OCI-LY1 (cell line): ENCODE measurements around the gene TMEM161B.

Experiments
- H2AFZ ChIP-seq: fragments of 200-600 bp; sonication (generic), shearing (Covaris generic); 2 replicates; pipeline ENCODE4 v1.6.0; 2014; ENCODE audit warnings: antibody characterized with exemption, mild to moderate bottlenecking, low read length
- H3F3A ChIP-seq: fragments of 200-600 bp; sonication (generic), shearing (Covaris generic); 2 replicates; pipeline ENCODE4 v1.6.0; 2014; ENCODE audit warnings: mild to moderate bottlenecking, antibody characterized with exemption, low read length, moderate library complexity; ENCODE audit not compliant: insufficient read depth
- H3K27ac ChIP-seq: fragments of 200-600 bp; sonication (generic); 2 replicates; pipeline ENCODE4 v1.5.1; 2014; ENCODE audit warnings: low read length, mixed run types, mild to moderate bottlenecking, low read depth; ENCODE audit not compliant: poor library complexity, severe bottlenecking
- H3K27me3 ChIP-seq: fragments of 200-600 bp; sonication (generic); 2 replicates; pipeline ENCODE4 v1.6.0; 2014; ENCODE audit warnings: antibody characterized with exemption, mild to moderate bottlenecking, low read length, moderate library complexity; ENCODE audit not compliant: insufficient read depth
- H3K36me3 ChIP-seq: fragments of 200-600 bp; sonication (generic); 2 replicates; pipeline ENCODE4 v1.6.1; 2014; ENCODE audit warnings: mild to moderate bottlenecking, antibody characterized with exemption, low read length, moderate library complexity, mixed read lengths; ENCODE audit not compliant: insufficient read depth
- H3K4me1 ChIP-seq: fragments of 200-600 bp; sonication (generic); 2 replicates; pipeline ENCODE4 v1.5.1; 2014; ENCODE audit warnings: mild to moderate bottlenecking, low read length, moderate library complexity; ENCODE audit not compliant: insufficient read depth, severe bottlenecking
- H3K4me2 ChIP-seq: fragments of 200-600 bp; sonication (generic), shearing (Covaris generic); 2 replicates; pipeline ENCODE4 v1.6.1; 2014; ENCODE audit warnings: low read length
- H3K4me3 ChIP-seq: fragments of 200-600 bp; sonication (generic); 2 replicates; pipeline ENCODE4 v1.5.1; 2014; ENCODE audit warnings: low read length, low read depth, mild to moderate bottlenecking, mixed read lengths; ENCODE audit not compliant: poor library complexity, severe bottlenecking
- H3K79me2 ChIP-seq: fragments of 200-600 bp; shearing (Covaris generic); 2 replicates; pipeline ENCODE4 v1.6.1; 2016; ENCODE audit warnings: mixed run types, low read length, mixed read lengths; ENCODE audit not compliant: insufficient read depth
- H3K9ac ChIP-seq: fragments of 200-600 bp; sonication (generic), shearing (Covaris generic); 2 replicates; pipeline ENCODE4 v1.6.1; 2014; ENCODE audit warnings: mild to moderate bottlenecking, low read length, mixed read lengths
- H3K9me2 ChIP-seq: fragments of 200-600 bp; sonication (generic), shearing (Covaris generic); 2 replicates; pipeline ENCODE4 v1.6.1; 2014; ENCODE audit warnings: low read depth, mild to moderate bottlenecking, low read length, mixed read lengths
- H3K9me3 ChIP-seq: fragments of 200-600 bp; shearing (Covaris generic); 2 replicates; pipeline ENCODE4 v1.6.1; 2014; ENCODE audit warnings: low read length, mixed read lengths
- H4K20me1 ChIP-seq: fragments of 200-600 bp; sonication (generic), shearing (Covaris generic); 2 replicates; pipeline ENCODE4 v1.6.0; 2016; ENCODE audit warnings: mild to moderate bottlenecking, low read length; ENCODE audit not compliant: insufficient read depth
- EZH2 ChIP-seq: fragments of 200-600 bp; sonication (generic), shearing (Covaris generic); IDR thresholded peaks from 2 replicates; pipeline ENCODE4 v1.8.0; 2017; ENCODE audit warnings: borderline replicate concordance, mixed run types, mild to moderate bottlenecking, antibody characterized with exemption, low read length, moderate library complexity, mixed read lengths
- TF ChIP-seq, protein P1 (sequence below): fragments of 200-600 bp; sonication (generic), shearing (Covaris generic); IDR thresholded peaks from 2 replicates; pipeline ENCODE4 v1.5.1; 2017; ENCODE audit warnings: mild to moderate bottlenecking, antibody characterized with exemption, low read length, moderate library complexity, mixed read lengths

The TMEM161B gene

DNA sequence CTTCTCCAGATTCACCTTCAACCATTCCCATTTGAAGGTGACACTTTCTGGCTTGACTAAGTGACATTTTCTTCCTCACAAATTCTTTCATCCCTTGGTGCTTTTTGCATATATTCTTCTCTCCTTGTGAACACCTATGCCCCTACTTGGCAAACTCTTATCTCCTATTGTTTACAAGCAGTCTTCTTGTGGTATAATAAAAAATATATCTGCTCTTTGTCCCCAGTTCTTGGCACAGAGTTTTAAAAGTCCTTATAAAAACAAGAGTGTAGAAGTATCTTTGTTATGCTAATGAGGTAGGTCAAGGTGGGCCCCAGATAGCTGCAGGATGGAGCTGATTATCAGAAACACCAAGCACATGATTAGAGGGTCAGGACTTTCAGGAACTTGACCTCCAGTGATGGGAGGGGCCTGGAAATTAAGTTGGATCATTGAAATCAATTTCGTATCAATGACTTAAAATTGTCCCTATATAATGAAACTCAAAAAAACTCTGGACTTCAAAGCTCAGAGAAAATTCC, 38.0 kb downstream of the TMEM161B start:
- H3K27ac ChIP-seq, result no peak overlapping the region
- TF ChIP-seq, protein P1, sequence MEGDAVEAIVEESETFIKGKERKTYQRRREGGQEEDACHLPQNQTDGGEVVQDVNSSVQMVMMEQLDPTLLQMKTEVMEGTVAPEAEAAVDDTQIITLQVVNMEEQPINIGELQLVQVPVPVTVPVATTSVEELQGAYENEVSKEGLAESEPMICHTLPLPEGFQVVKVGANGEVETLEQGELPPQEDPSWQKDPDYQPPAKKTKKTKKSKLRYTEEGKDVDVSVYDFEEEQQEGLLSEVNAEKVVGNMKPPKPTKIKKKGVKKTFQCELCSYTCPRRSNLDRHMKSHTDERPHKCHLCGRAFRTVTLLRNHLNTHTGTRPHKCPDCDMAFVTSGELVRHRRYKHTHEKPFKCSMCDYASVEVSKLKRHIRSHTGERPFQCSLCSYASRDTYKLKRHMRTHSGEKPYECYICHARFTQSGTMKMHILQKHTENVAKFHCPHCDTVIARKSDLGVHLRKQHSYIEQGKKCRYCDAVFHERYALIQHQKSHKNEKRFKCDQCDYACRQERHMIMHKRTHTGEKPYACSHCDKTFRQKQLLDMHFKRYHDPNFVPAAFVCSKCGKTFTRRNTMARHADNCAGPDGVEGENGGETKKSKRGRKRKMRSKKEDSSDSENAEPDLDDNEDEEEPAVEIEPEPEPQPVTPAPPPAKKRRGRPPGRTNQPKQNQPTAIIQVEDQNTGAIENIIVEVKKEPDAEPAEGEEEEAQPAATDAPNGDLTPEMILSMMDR, result no peak
- TF ChIP-seq EZH2, result no peak
- no peak overlapping the region for H3K9ac ChIP-seq
- H3K4me2 ChIP-seq, result no peak overlapping the region
- H3K79me2 ChIP-seq, result 0 out of 2 replicates have a peak, but pooled peaks cover 3% of the 10 kb centered on the region
- H3K9me2 ChIP-seq, result no peaks in the 10 kb centered on the region
- no peak overlapping the region for H3K4me3 ChIP-seq
- H3K4me1 ChIP-seq, result no peaks in the 10 kb centered on the region
- peaks cover 27% of the 10 kb centered on the region for H3K36me3 ChIP-seq
- no peaks in the 10 kb centered on the region for H3F3A ChIP-seq
- H3K9me3 ChIP-seq, result no peaks in the 10 kb centered on the region
- no peaks in the 10 kb centered on the region for H3K27me3 ChIP-seq
- H4K20me1 ChIP-seq, result no peaks in the 10 kb centered on the region
- H2AFZ ChIP-seq, result no peak overlapping the region

DNA sequence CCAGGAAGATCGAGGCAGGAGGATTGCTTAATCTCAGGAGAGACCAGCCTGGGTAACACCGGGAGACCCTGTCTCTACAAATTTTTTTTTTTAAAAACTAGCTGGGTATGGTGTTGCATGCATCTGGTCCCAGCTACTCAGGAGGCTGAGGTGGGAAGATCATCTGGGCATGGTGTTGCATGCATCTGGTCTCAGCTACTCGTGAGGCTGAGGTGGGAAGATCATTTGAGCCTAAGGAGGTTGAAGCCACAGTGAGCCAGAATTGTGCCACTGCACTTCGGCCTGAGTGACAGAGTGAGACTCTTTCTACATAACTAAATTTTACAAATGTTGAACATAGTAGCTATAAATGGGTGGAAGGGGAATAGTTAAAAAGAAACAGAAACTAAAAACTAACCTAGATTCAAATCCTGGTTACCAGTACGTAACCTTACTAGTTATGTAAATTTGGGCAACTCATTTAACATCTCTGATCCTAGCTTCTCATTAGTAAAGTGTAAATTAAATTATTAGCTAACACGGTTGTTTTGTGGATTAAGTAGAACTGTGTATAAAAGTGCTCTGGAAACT, 41.7 kb downstream of the TMEM161B start:
- no peak overlapping the region for H3K4me3 ChIP-seq
- no peaks in the 10 kb centered on the region for H3K9me2 ChIP-seq
- no peaks in the 10 kb centered on the region for H3K27me3 ChIP-seq
- H2AFZ ChIP-seq, result no peak overlapping the region
- H3K4me1 ChIP-seq, result no peaks in the 10 kb centered on the region
- no peaks in the 10 kb centered on the region for H3K9me3 ChIP-seq
- no peaks in the 10 kb centered on the region for H4K20me1 ChIP-seq
- H3K79me2 ChIP-seq, result 0 out of 2 replicates have a peak, but pooled peaks cover 3% of the 10 kb centered on the region
- H3K9ac ChIP-seq, result no peak overlapping the region
- H3K36me3 ChIP-seq, result peaks cover 36% of the 10 kb centered on the region
- no peak overlapping the region for H3K27ac ChIP-seq
- TF ChIP-seq, protein P1, result no peak
- TF ChIP-seq EZH2, result no peak
- H3K4me2 ChIP-seq, result no peak overlapping the region
- no peaks in the 10 kb centered on the region for H3F3A ChIP-seq

DNA sequence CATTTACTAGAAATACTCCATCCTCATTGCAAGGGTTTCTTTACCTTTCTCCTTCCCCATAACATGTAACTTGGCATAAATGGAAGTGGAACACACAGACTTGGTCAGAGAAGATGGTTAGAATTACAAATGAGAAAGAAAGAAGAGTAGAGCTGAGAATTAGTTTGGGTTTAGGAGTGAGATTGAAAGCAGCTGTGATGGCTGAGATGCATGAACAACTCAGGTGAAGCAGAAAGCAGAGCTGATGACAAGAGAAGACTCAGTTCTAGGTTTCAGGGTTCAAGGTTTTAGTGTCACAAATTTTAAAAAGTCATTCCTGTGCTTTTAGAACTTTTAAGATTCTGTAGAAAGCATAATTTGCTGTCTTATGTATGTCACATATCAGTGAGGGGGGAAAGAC, 54.0 kb downstream of the TMEM161B start:
- no peaks in the 10 kb centered on the region for H3K4me1 ChIP-seq

DNA sequence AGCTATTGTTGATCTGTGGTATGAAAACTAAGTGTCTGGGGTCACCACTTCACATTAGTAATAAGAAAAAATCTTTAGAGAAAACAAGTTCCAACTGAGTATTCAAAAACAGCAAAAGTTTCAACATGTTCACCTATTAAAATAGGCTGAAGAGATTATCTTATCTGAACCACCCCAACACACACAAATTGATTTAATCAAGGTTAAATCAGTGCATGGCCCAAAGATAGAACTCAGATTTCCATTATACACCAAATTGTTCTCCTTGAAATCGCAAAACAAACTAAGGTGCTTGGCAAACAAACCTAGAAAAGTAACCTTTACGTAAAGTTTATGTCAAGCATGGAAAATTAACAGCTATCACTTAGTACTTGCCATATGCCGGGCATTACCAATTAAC, 61.1 kb downstream of the TMEM161B start:
- Histone ChIP-seq H3K79me2 (no peaks in the 10 kb centered on the region), H3K4me2 (no peak overlapping the region), H3K27ac (no peak overlapping the region), H3K9me3 (no peaks in the 10 kb centered on the region), H3K36me3 (peaks cover 26% of the 10 kb centered on the region), H3K4me3 (no peak overlapping the region), H3F3A (no peaks in the 10 kb centered on the region), H4K20me1 (no peaks in the 10 kb centered on the region), H3K4me1 (no peaks in the 10 kb centered on the region), H3K9me2 (no peaks in the 10 kb centered on the region), H2AFZ (no peak overlapping the region), H3K9ac (no peak overlapping the region), H3K27me3 (no peaks in the 10 kb centered on the region)
- TF ChIP-seq, protein P1, result no peak
- no peak for TF ChIP-seq EZH2

More for the DNA sequence above, 54.0 kb downstream of the TMEM161B start:
- Histone ChIP-seq H2AFZ (no peak overlapping the region), H4K20me1 (no peaks in the 10 kb centered on the region), H3K79me2 (no peaks in the 10 kb centered on the region), H3F3A (no peaks in the 10 kb centered on the region), H3K36me3 (peaks cover 28% of the 10 kb centered on the region), H3K9me3 (no peaks in the 10 kb centered on the region), H3K9me2 (no peaks in the 10 kb centered on the region), H3K27ac (no peak overlapping the region), H3K27me3 (no peaks in the 10 kb centered on the region), H3K9ac (no peak overlapping the region), H3K4me3 (no peak overlapping the region), H3K4me2 (no peak overlapping the region)
- no peak for TF ChIP-seq EZH2
